Calu3 (cell line): ENCODE results near the gene SLC6A19. TPM values are rescaled to one million over a fixed set of nuclear protein-coding genes. Genes with fewer than 3 reads are reported as not detected.

ENCODE experiments used
- BruUV-seq: library from RNA; stranded (reverse); fragments of 400-500 nt; replicated peaks from 2 replicates; lab custom pipeline; 2021; lab: Mats Ljungman, UMichigan
- CTCF ChIA-PET: fragments of 300-600 bp; sonication (Branson Sonifier 250); formaldehyde crosslinking; loops from one replicate; lab custom pipeline; 2022; ENCODE audit warnings: antibody characterized with exemption; lab: Charles Lee
- DNase-seq: peaks from one replicate; pipeline ENCODE4 v3.0.0; 2022
- H3K27ac Mint-ChIP-seq: one replicate; pipeline ENCODE4 v1.8.0; 2022; ENCODE audit warnings: mixed read lengths; ENCODE audit not compliant: unreplicated experiment
- H3K27me3 Mint-ChIP-seq: one replicate; pipeline ENCODE4 v1.8.0; 2022; ENCODE audit warnings: mixed read lengths; ENCODE audit not compliant: unreplicated experiment
- H3K36me3 Mint-ChIP-seq: one replicate; pipeline ENCODE4 v1.8.0; 2022; ENCODE audit warnings: mild to moderate bottlenecking, moderate library complexity, mixed read lengths; ENCODE audit not compliant: insufficient read depth, unreplicated experiment
- H3K4me1 Mint-ChIP-seq: one replicate; pipeline ENCODE4 v1.8.0; 2022; ENCODE audit warnings: mild to moderate bottlenecking, low read depth, mixed read lengths; ENCODE audit not compliant: unreplicated experiment
- H3K4me3 Mint-ChIP-seq: one replicate; pipeline ENCODE4 v1.8.0; 2022; ENCODE audit warnings: mild to moderate bottlenecking, low read depth, moderate library complexity, mixed read lengths; ENCODE audit not compliant: unreplicated experiment
- H3K9me3 Mint-ChIP-seq: one replicate; pipeline ENCODE4 v1.8.0; 2022; ENCODE audit warnings: low read depth, mixed read lengths; ENCODE audit not compliant: unreplicated experiment
- CTCF ChIP-seq: fragments of 200-600 bp; IDR thresholded peaks from one replicate; pipeline ENCODE4 v1.8.0; 2022; ENCODE audit warnings: antibody characterized with exemption; ENCODE audit not compliant: unreplicated experiment
- intact Hi-C: fragments of 100-400 bp; cut with micrococcal nuclease; formaldehyde crosslinking; loops from one replicate; pipeline ENCODE4 v1.10.0; 2022; ENCODE audit not compliant: unreplicated experiment
- total RNA-seq: library from RNA; stranded (reverse); gene quantifications from 2 replicates; pipeline ENCODE4 v1.2.3, GENCODE V29; 2022

Gene SLC6A19
- total RNA-seq, 1 experiment from 2014 or later = not detected

GRCh38 chr5:1220351-1220750, 19.0 kb downstream of the SLC6A19 start:
- no TSS peak for BruUV-seq
- Mint-ChIP-seq H3K9me3 (peaks cover 4% of the 10 kb centered on the region), H3K4me3 (no peak overlapping the region)

GRCh38 chr5:1220831-1221230, 19.4 kb downstream of the SLC6A19 start:
- CTCF ChIA-PET = no interaction called here
- intact Hi-C loops = no loop called here

More at GRCh38 chr5:1220351-1220750, 19.0 kb downstream of the SLC6A19 start:
- no peak for DNase-seq
- TF ChIP-seq CTCF = no peak
- H3K36me3 Mint-ChIP-seq = no peaks in the 10 kb centered on the region
- peaks cover 43% of the 10 kb centered on the region for H3K27me3 Mint-ChIP-seq
- no peaks in the 10 kb centered on the region for H3K4me1 Mint-ChIP-seq
- no peak overlapping the region for H3K27ac Mint-ChIP-seq
- intact Hi-C loops = no loop called here
- CTCF ChIA-PET = interaction anchor here (0.7 kb wide), 1 partner anchor 25 kb away, joined by 6 read pairs; no protein-coding TSS in a partner anchor

GRCh38 chr5:1221721-1222120, 20.3 kb downstream of the SLC6A19 start:
- Mint-ChIP-seq H3K27me3 (peaks cover 54% of the 10 kb centered on the region), H3K4me3 (no peak overlapping the region), H3K4me1 (no peaks in the 10 kb centered on the region), H3K27ac (no peak overlapping the region), H3K9me3 (peaks cover 4% of the 10 kb centered on the region), H3K36me3 (no peaks in the 10 kb centered on the region)
- CTCF ChIA-PET = no interaction called here
- TF ChIP-seq CTCF = no peak
- intact Hi-C loops = no loop called here
- no peak for DNase-seq
- no TSS peak for BruUV-seq

More at GRCh38 chr5:1220831-1221230, 19.4 kb downstream of the SLC6A19 start:
- Mint-ChIP-seq H3K4me1 (no peaks in the 10 kb centered on the region), H3K4me3 (no peak overlapping the region), H3K27me3 (peaks cover 47% of the 10 kb centered on the region), H3K9me3 (peaks cover 4% of the 10 kb centered on the region), H3K36me3 (no peaks in the 10 kb centered on the region), H3K27ac (no peak overlapping the region)
- no peak for TF ChIP-seq CTCF
- DNase-seq = no peak
- BruUV-seq = no TSS peak

GRCh38 chr5:1222147-1222546, 20.8 kb downstream of the SLC6A19 start:
- Mint-ChIP-seq H3K4me3 (no peak overlapping the region), H3K4me1 (no peaks in the 10 kb centered on the region), H3K9me3 (peaks cover 4% of the 10 kb centered on the region), H3K27me3 (peaks cover 59% of the 10 kb centered on the region), H3K27ac (no peak overlapping the region), H3K36me3 (no peaks in the 10 kb centered on the region)
- BruUV-seq = no TSS peak
- no peak for DNase-seq
- TF ChIP-seq CTCF = no peak
- intact Hi-C loops = no loop called here
- CTCF ChIA-PET = no interaction called here
